Right lobe of liver (tissue), 6 donors: ENCODE data around the gene C4B. TPM values are rescaled to one million over a fixed set of nuclear protein-coding genes. Genes with fewer than 3 reads are reported as not detected.

Experiments used
- ATAC-seq, 4 donors: fragments of 200-7000 bp; cut with Tn5 transposase; one replicate each; pipeline ENCODE4 v1.9.1; 2020; ENCODE audit warnings: mild to moderate bottlenecking in 4 of 4, moderate library complexity in 4 of 4
- DNase-seq, 3 donors: peaks; one replicate each; pipeline ENCODE4 v3.0.0-alpha.2; 2020
- H3K27ac ChIP-seq, 3 donors: fragments of 200-600 bp; one replicate each; pipeline ENCODE4 v1.8.0; 2022
- H3K27me3 ChIP-seq, 2 donors: fragments of 200-600 bp; one replicate each; pipeline ENCODE4 v1.8.0; 2022
- H3K36me3 ChIP-seq, 4 donors: fragments of 200-600 bp; sonication (generic) in 1 of 4; one replicate each; pipeline versions ENCODE4 v1.5.1 to v1.8.0; 2017 to 2022; ENCODE audit warnings: control low read depth in 1 of 4
- H3K4me1 ChIP-seq, 4 donors: fragments of 200-600 bp; sonication (generic) in 1 of 4; one replicate each; pipeline versions ENCODE4 v1.5.1 to v1.8.0; 2017 to 2022; ENCODE audit warnings: control low read depth in 1 of 4
- H3K4me3 ChIP-seq, 3 donors: fragments of 200-600 bp; one replicate each; pipeline ENCODE4 v1.8.0; 2022
- H3K9me3 ChIP-seq, 4 donors: fragments of 200-600 bp; sonication (generic) in 1 of 4; one replicate each; pipeline versions ENCODE4 v1.5.1 to v1.8.0; 2017 to 2022; ENCODE audit warnings: control low read depth in 1 of 4
- CTCF ChIP-seq, 4 donors: fragments of 200-600 bp in 3 of 4; fragments of 450-650 bp in 1 of 4; IDR thresholded peaks; one replicate each; pipeline versions ENCODE4 v1.5.1 to v1.8.0; 2016 to 2022; ENCODE audit warnings: antibody characterized with exemption in 4 of 4, mild to moderate bottlenecking in 2 of 4
- POLR2A ChIP-seq: fragments of 450-650 bp; IDR thresholded peaks from one replicate; pipeline ENCODE4 v1.6.1; 2017; ENCODE audit warnings: antibody characterized with exemption, mild to moderate bottlenecking
- WGBS: methylation state at CpG from one replicate; pipeline ENCODE4 v1.1.6; 2018; ENCODE audit warnings: low coverage, low lambda C conversion rate; ENCODE audit not compliant: insufficient coverage; ENCODE audit errors: missing lambda C conversion rate; 5-methylcytosine and 5-hydroxymethylcytosine counted together
- intact Hi-C, 2 donors: fragments of 100-400 bp; cut with DNase I; formaldehyde crosslinking; loops; one replicate each; pipeline versions ENCODE4 v1.11.2 to v1.14.1; 2022
- total RNA-seq, 6 experiments: library from RNA; depleted of rRNA in 2 of 6; stranded (reverse); fragments of >200 nt in 2 of 6; fragmentation: NEBNext Ultra II Directional in 3 of 6; extraction: Animal tissue kit (Norgen Biotek cat#: 25700) in 3 of 6; gene quantifications; one replicate each; pipeline versions ENCODE4 v1.1.0 to v1.2.4, GENCODE V29; 2016 to 2023
- donor health status: DM: no; HTN: yes; CAD: no.
- donor health status: DM: no; HTN: no; CAD: no.
- donor health status: DM: no; HTN: no; CAD: no.
- donor health status: DM: no; HTN: yes; CAD: no.
- donor health status: DM: no; HTN: yes; CAD: no.

Gene C4B
- total RNA-seq, 6 experiments from 2014 or later: 1,420 to 2,805 (median 2,265) TPM

- TF ChIP-seq POLR2A (no peak), CTCF (IDR thresholded peaks at IDR 0.05) (no peak)
- H3K27me3 ChIP-seq: no peaks in the 10 kb centered on the region
- DNase-seq (no peak), ATAC-seq (no peak)
- intact Hi-C loops: no loop called here
- no peak overlapping the region for H3K4me3 ChIP-seq
- WGBS: 38% methylated on average over 3 of the region's 24 CpGs
- no peaks in the 10 kb centered on the region for H3K9me3 ChIP-seq
- H3K4me1 ChIP-seq: no peaks in the 10 kb centered on the region
- no peak overlapping the region for H3K27ac ChIP-seq
- no peaks in the 10 kb centered on the region for H3K36me3 ChIP-seq
These were observed 55.4 kb downstream of the C4B start for GRCh38 chr6:32069878-32070515.

DNA sequence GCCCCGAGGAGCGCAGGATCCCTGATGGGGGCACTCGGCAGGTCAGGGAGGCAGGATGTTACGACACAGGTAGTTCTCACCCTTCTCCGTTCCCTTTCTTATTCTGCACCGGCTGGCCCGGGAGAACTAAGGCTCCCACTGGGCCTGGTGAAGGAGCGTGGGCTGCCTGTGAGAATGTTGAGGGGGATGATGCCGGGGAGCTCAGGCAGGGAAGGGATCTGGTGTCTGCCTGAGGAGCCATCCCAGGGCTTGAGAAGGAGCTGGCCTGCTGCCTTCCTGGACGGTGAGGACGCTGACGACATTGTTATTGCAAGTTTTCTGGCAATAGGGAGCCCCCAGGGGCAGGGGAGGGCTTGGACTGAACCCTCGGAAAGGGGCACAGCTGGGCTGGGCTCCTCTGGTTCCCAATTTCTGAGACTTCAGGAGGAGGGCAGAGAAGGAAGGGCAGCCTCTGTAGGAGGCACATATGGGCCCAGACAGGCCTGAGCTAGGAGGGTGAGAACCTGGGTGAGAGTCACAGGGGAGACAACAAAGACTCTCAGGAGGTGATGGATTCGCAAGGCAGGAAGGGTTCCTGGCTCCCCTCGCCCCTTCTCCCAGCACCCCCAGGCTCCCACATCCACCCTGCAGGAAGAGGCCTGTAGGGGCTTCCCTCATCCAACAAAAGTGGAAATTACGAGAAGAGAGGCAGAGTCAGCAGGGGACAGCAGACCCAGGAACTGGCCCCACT is 56.4 kb downstream of the C4B start:
- DNase-seq (no peak), ATAC-seq (no peak)
- H3K27me3 ChIP-seq: no peaks in the 10 kb centered on the region
- no peaks in the 10 kb centered on the region for H3K4me1 ChIP-seq
- no peaks in the 10 kb centered on the region for H3K9me3 ChIP-seq
- 80% methylated on average over 11 of the region's 16 CpGs for WGBS
- no peak overlapping the region for H3K4me3 ChIP-seq
- no peak for TF ChIP-seq CTCF (IDR thresholded peaks at IDR 0.05)
- no peaks in the 10 kb centered on the region for H3K36me3 ChIP-seq
- H3K27ac ChIP-seq: no peak overlapping the region
- intact Hi-C loops: no loop called here

DNA sequence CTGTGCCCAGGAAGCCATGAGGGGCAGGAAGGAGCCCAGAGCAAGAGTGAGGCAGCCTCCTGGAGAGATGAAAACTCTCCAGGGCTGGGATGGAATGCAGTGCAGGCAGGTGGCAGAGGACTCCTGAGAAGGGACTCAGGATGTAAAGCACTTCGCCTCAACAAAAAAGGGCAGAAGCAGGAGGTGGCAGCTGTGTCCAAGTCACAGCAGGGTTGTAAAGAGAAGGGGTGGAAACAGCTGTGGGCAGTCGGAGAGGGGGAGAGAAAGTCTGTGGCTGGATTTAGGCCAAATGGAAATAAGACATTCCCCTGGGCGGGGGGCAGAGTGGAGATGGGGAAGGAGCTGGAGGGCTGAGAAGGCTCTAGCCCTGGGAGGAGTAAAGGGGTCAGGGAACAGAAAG is 58.5 kb downstream of the C4B start:
- TF ChIP-seq CTCF (IDR thresholded peaks at IDR 0.05) (no peak), POLR2A (no peak)
- DNase-seq (no peak), ATAC-seq (no peak)
- intact Hi-C loops: no loop called here
- Histone ChIP-seq H3K36me3 (no peaks in the 10 kb centered on the region), H3K27me3 (no peaks in the 10 kb centered on the region), H3K4me1 (no peaks in the 10 kb centered on the region), H3K4me3 (no peak overlapping the region), H3K27ac (no peak overlapping the region), H3K9me3 (no peaks in the 10 kb centered on the region)
- WGBS: 61% methylated on average over 3 of the region's 3 CpGs

DNA sequence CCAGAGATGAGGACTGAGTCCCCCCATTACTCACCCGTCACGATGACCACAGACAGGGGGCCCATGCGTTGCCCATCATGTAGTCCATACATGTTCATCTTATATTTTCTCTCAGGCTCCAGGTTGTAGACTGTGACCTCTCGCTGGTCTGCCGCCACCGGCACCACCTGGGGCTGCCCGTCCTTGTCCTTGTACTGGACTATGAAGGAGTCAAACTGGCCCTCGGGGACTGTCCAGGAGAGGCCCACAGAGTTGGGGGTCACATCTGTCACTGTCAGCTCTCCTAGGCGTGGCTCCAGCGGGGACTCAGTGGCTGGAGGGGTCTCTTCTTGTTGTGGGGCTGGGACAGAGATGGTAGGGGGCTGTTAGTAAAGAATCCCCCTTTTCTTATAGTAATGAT is 59.0 kb downstream of the C4B start:
- H3K36me3 ChIP-seq: no peaks in the 10 kb centered on the region
- ATAC-seq: no peak

More for the DNA sequence above, 59.0 kb downstream of the C4B start:
- Histone ChIP-seq H3K27me3 (no peaks in the 10 kb centered on the region), H3K27ac (no peak overlapping the region), H3K4me3 (no peak overlapping the region), H3K4me1 (no peaks in the 10 kb centered on the region), H3K9me3 (no peaks in the 10 kb centered on the region)
- no peak for DNase-seq
- TF ChIP-seq POLR2A (no peak), CTCF (IDR thresholded peaks at IDR 0.05) (no peak)
- 75% methylated on average over 6 of the region's 10 CpGs for WGBS
- intact Hi-C loops: no loop called here
